Measurements from ENCODE around the gene TMEM132A.

DNA sequence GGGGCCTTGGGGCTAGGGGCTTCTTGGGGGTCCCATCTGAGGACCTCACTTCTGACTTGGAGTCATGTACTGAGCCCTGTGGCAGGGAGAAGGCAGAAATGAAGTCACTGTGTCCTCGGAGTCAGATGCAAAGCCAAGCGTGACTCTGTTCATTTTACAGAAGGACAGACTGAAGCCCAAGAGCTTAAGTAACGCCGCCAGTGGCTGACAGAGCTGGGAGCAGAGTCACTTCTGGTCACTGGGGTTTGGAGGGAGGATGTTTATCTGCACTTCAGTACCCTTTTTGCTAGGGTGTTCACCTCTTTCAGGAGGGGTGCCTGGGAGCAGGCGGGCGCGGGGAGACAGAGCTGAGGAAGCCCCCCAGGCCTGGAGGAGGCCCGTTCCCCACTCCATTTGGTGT is 57.9 kb downstream of the TMEM132A start:
- TF ChIP-seq EZH2 (IDR thresholded peaks at IDR 0.05) (no peak), FOXP2 (optimal IDR thresholded peaks at IDR 0.05; ENCODE audit: control extremely low read depth, extremely low read length, insufficient read depth) (no peak), POLR2AphosphoS5 (IDR thresholded peaks at IDR 0.05; ENCODE audit: borderline replicate concordance, low read depth, low read length) (no peak)

Data from SK-N-MC (cell line).